Measurements from ENCODE around the gene IL15.

GRCh38 chr4:141724646-141725045 lies 88.3 kb downstream of the IL15 start:
- TF ChIP-seq CTCF (IDR thresholded peaks at IDR 0.05) (no peak), POLR2A (IDR thresholded peaks at IDR 0.05) (no peak), EP300 (IDR thresholded peaks at IDR 0.05) (no peak)
